ENCODE results near the gene VEZT. TPM values are rescaled to one million over a fixed set of nuclear protein-coding genes. Genes with fewer than 3 reads are reported as not detected.
A peak's percentile ranks its signal among the peaks of the same experiment; 100 is the strongest.

Gene VEZT
- total and polyA plus RNA-seq, 9 of the 15 experiments (the other 6 are each of a cell fraction or from before 2014, with no cell fraction given): 16.1 to 61.5 (median 32.6) TPM

DNA sequence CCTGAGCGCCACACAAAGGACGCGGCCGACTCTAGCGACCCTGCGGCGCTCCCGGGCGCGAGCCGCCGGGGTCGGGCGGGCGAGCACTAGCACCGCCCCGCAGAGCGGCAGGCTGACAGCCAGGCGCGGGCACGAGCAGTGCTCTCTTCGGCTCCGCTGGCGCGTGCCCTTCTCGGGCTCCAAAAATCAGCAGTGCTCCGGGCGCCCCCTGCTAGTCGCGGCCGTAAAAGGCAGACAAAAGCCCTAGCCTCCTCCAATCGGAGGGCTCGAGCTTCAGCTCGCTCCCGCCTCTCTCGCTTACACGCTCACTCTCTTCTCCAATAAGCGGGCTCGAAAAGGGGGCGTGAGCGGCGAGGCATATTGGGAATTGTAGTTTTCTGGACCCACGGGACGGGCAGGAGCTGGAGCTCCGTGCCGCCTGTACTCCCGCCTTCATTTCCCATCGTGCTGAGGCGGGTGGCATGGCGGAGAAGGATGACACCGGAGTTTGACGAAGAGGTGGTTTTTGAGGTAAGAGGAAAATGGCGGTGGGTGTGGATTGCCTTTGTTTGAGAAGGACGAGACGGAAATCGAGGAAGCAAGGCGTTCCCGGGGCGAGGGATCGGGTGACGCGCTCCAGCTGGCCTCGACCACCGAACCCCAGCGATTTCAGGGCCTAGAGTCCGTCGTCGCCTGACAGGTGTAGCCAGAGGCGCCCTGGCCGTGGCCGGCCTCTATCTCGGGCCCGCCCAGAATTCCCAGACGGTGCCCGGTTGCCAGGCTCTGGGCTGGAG lies at the start of gene VEZT, which contains the start of gene FGD6 (continued):
- TF ChIP-seq, protein P1, sequence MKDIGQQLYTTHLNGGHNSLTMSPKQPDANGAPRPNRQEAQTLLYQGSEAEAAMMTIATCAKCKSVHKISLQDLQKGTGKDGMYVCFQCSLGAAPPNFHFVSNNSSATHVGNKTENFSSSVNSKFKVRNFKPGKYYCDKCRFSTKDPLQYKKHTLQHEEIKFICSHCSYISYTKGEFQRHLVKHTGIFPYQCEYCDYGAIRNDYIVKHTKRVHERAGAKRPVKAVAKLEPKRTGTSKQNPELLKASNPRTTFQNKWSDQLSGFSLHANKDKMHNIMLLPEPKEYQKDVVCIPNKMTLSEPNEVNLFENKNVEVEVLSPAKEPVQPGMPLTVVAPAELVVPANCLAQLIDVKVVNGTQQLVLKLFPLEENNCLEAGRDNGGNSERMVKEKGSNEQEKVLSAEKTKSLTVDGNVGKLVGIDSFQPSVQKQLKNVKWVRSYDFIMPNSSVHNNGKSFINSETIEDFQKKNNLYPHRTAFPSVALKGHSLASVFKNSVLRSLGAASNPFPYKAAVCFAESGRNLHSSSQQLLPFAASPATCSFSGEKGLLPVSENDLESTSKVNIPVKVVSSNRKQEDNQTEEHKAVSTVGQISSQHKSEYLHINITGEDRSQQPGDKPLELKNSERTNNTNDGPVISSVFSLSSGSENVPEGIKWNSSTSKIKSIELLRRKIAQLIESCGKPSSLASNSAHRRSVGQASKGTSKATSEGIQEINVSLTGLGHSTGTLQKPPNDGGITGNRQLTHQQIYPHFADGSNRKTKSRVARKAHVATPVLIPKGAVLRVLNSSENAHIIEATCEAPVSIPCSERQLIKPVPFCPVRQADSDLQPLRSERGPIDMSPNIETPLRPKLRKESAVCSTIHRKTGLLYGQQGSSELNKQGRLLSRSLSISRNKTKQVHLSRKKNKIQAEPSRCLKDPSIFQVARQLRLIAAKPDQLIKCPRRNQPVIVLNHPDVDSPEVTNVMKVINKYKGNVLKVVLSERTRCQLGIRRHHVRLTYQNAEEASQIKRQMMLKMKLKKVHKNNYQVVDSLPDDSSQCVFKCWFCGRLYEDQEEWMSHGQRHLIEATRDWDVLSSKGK (CRISPR knock-in tag; IDR thresholded peaks at IDR 0.05): no peak
- no peak for TF ChIP-seq ZNF584 (CRISPR knock-in tag; IDR thresholded peaks at IDR 0.05; ENCODE audit: low read depth)
- no peak for TF ChIP-seq HOXB6 (CRISPR knock-in tag; IDR thresholded peaks at IDR 0.05; ENCODE audit: borderline replicate concordance)
- peak; percentile 86 for TF ChIP-seq FOS (IDR thresholded peaks at IDR 0.05; ENCODE audit: extremely low read depth, insufficient read length)
- TF ChIP-seq SMAD3 (CRISPR knock-in tag; conservative IDR thresholded peaks at IDR 0.05): 0 out of 2 replicates have a peak, but pooled peaks have one; percentile 34
- TF ChIP-seq BHLHE40 (IDR thresholded peaks at IDR 0.05; ENCODE audit: low read length): peak; percentile 92
- no peak for TF ChIP-seq ELF2 (CRISPR knock-in tag; IDR thresholded peaks at IDR 0.05)
- no peak for TF ChIP-seq CSDE1 (IDR thresholded peaks at IDR 0.05)
- TF ChIP-seq, protein P2, sequence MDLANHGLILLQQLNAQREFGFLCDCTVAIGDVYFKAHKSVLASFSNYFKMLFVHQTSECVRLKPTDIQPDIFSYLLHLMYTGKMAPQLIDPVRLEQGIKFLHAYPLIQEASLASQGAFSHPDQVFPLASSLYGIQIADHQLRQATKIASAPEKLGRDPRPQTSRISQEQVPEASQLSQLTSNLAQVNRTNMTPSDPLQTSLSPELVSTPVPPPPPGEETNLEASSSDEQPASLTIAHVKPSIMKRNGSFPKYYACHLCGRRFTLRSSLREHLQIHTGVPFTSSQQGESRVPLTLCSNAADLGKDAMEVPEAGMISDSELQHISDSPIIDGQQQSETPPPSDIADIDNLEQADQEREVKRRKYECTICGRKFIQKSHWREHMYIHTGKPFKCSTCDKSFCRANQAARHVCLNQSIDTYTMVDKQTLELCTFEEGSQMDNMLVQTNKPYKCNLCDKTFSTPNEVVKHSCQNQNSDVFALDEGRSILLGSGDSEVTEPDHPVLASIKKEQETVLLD (IDR thresholded peaks at IDR 0.05): peak; percentile 55
- TF ChIP-seq KHSRP (IDR thresholded peaks at IDR 0.05): no peak
- TF ChIP-seq EP400 (IDR thresholded peaks at IDR 0.05): peak; percentile 81
- TF ChIP-seq, protein P3, sequence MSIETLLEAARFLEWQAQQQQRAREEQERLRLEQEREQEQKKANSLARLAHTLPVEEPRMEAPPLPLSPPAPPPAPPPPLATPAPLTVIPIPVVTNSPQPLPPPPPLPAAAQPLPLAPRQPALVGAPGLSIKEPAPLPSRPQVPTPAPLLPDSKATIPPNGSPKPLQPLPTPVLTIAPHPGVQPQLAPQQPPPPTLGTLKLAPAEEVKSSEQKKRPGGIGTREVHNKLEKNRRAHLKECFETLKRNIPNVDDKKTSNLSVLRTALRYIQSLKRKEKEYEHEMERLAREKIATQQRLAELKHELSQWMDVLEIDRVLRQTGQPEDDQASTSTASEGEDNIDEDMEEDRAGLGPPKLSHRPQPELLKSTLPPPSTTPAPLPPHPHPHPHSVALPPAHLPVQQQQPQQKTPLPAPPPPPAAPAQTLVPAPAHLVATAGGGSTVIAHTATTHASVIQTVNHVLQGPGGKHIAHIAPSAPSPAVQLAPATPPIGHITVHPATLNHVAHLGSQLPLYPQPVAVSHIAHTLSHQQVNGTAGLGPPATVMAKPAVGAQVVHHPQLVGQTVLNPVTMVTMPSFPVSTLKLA (conservative IDR thresholded peaks at IDR 0.05): peak; percentile 80 to 89; a peak in 3 of 4 replicates
- peak; percentile 87; the same call in 1 of the 2 replicates for TF ChIP-seq CREB3L1 (IDR thresholded peaks at IDR 0.05; ENCODE audit: borderline replicate concordance, low read depth)
- TF ChIP-seq HNRNPK (IDR thresholded peaks at IDR 0.05; ENCODE audit: low read depth, low read length, poor library complexity, severe bottlenecking): no peak
- TF ChIP-seq DNMT1 (IDR thresholded peaks at IDR 0.05): no peak
- TF ChIP-seq, protein P4, sequence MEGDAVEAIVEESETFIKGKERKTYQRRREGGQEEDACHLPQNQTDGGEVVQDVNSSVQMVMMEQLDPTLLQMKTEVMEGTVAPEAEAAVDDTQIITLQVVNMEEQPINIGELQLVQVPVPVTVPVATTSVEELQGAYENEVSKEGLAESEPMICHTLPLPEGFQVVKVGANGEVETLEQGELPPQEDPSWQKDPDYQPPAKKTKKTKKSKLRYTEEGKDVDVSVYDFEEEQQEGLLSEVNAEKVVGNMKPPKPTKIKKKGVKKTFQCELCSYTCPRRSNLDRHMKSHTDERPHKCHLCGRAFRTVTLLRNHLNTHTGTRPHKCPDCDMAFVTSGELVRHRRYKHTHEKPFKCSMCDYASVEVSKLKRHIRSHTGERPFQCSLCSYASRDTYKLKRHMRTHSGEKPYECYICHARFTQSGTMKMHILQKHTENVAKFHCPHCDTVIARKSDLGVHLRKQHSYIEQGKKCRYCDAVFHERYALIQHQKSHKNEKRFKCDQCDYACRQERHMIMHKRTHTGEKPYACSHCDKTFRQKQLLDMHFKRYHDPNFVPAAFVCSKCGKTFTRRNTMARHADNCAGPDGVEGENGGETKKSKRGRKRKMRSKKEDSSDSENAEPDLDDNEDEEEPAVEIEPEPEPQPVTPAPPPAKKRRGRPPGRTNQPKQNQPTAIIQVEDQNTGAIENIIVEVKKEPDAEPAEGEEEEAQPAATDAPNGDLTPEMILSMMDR (IDR thresholded peaks at IDR 0.05 in 2 of 3, conservative IDR thresholded peaks at IDR 0.05 in 1 of 3; ENCODE audit: insufficient read depth in 2 of 3, low read depth in 1 of 3, low read length in 3 of 3): peak; percentile 78 to 94 (median 82)
- peak; percentile 95 for TF ChIP-seq CTBP1 (IDR thresholded peaks at IDR 0.05; ENCODE audit: borderline replicate concordance)
- no peak for TF ChIP-seq ETV1 (tag; conservative IDR thresholded peaks at IDR 0.05; ENCODE audit: low read depth)

All from K562 (cell line).